ENCODE data around the gene TAS2R16.

TAS2R16 gene

GRCh38 chr7:123023126-123023525, 27.6 kb upstream of the TAS2R16 start:
- H3K9ac ChIP-seq (ENCODE audit: low read length) = no peak overlapping the region
- no peaks in the 10 kb centered on the region for H3K27me3 ChIP-seq (replicated peaks; ENCODE audit: insufficient read depth, low read length)
- no peaks in the 10 kb centered on the region for H3K9me2 ChIP-seq (replicated peaks; ENCODE audit: insufficient read depth, low read length)
- no peaks in the 10 kb centered on the region for H3F3A ChIP-seq (ENCODE audit: insufficient read depth, low read length)
- H3K4me3 ChIP-seq (ENCODE audit: low read length) = no peak overlapping the region
- no peaks in the 10 kb centered on the region for H3K79me2 ChIP-seq (ENCODE audit: low read length)
- no peak overlapping the region for H3K4me2 ChIP-seq (ENCODE audit: low read depth, low read length)
- no peaks in the 10 kb centered on the region for H3K36me3 ChIP-seq (replicated peaks; ENCODE audit: insufficient read depth, low read length)
- H2AFZ ChIP-seq (ENCODE audit: low read length) = no peak overlapping the region
- H3K27ac ChIP-seq (ENCODE audit: low read length) = no peak overlapping the region
- DNase-seq = no peak
- H3K4me1 ChIP-seq (ENCODE audit: low read length) = no peaks in the 10 kb centered on the region
- H4K20me1 ChIP-seq (ENCODE audit: insufficient read depth, low read length) = no peaks in the 10 kb centered on the region
- no peaks in the 10 kb centered on the region for H3K9me3 ChIP-seq (replicated peaks; ENCODE audit: insufficient read depth, low read length)
- TF ChIP-seq EZH2phosphoT487 (IDR thresholded peaks at IDR 0.05; ENCODE audit: low read length) (no peak), EZH2 (optimal IDR thresholded peaks at IDR 0.05; ENCODE audit: low read depth, low read length) (no peak), CTCF (IDR thresholded peaks at IDR 0.05; ENCODE audit: low read length) (no peak)

GRCh38 chr7:123022576-123022975, 27.1 kb upstream of the TAS2R16 start:
- no peaks in the 10 kb centered on the region for H3F3A ChIP-seq (ENCODE audit: insufficient read depth, low read length)
- H3K79me2 ChIP-seq (ENCODE audit: low read length) = no peaks in the 10 kb centered on the region
- TF ChIP-seq CTCF (IDR thresholded peaks at IDR 0.05; ENCODE audit: low read length) (no peak), EZH2 (optimal IDR thresholded peaks at IDR 0.05; ENCODE audit: low read depth, low read length) (no peak), EZH2phosphoT487 (IDR thresholded peaks at IDR 0.05; ENCODE audit: low read length) (no peak)
- no peak overlapping the region for H3K4me3 ChIP-seq (ENCODE audit: low read length)
- H2AFZ ChIP-seq (ENCODE audit: low read length) = no peak overlapping the region
- no peak overlapping the region for H3K27ac ChIP-seq (ENCODE audit: low read length)
- no peaks in the 10 kb centered on the region for H3K36me3 ChIP-seq (replicated peaks; ENCODE audit: insufficient read depth, low read length)
- H3K9ac ChIP-seq (ENCODE audit: low read length) = no peak overlapping the region
- no peaks in the 10 kb centered on the region for H3K27me3 ChIP-seq (replicated peaks; ENCODE audit: insufficient read depth, low read length)
- no peak overlapping the region for H3K4me2 ChIP-seq (ENCODE audit: low read depth, low read length)
- H3K9me2 ChIP-seq (replicated peaks; ENCODE audit: insufficient read depth, low read length) = no peaks in the 10 kb centered on the region
- no peak for DNase-seq
- no peaks in the 10 kb centered on the region for H3K4me1 ChIP-seq (ENCODE audit: low read length)
- no peaks in the 10 kb centered on the region for H3K9me3 ChIP-seq (replicated peaks; ENCODE audit: insufficient read depth, low read length)
- H4K20me1 ChIP-seq (ENCODE audit: insufficient read depth, low read length) = no peaks in the 10 kb centered on the region

- H3K4me3 ChIP-seq (ENCODE audit: low read length) = no peak overlapping the region
- H3K27ac ChIP-seq (ENCODE audit: low read length) = no peak overlapping the region
- H3K79me2 ChIP-seq (ENCODE audit: low read length) = no peaks in the 10 kb centered on the region
- H3F3A ChIP-seq (ENCODE audit: insufficient read depth, low read length) = no peaks in the 10 kb centered on the region
- H3K9me3 ChIP-seq (replicated peaks; ENCODE audit: insufficient read depth, low read length) = no peaks in the 10 kb centered on the region
- H3K9ac ChIP-seq (ENCODE audit: low read length) = no peak overlapping the region
- DNase-seq = no peak
- H4K20me1 ChIP-seq (ENCODE audit: insufficient read depth, low read length) = no peaks in the 10 kb centered on the region
- H3K4me1 ChIP-seq (ENCODE audit: low read length) = no peaks in the 10 kb centered on the region
- H3K27me3 ChIP-seq (replicated peaks; ENCODE audit: insufficient read depth, low read length) = no peaks in the 10 kb centered on the region
- H2AFZ ChIP-seq (ENCODE audit: low read length) = no peak overlapping the region
- H3K9me2 ChIP-seq (replicated peaks; ENCODE audit: insufficient read depth, low read length) = no peaks in the 10 kb centered on the region
- H3K36me3 ChIP-seq (replicated peaks; ENCODE audit: insufficient read depth, low read length) = no peaks in the 10 kb centered on the region
- H3K4me2 ChIP-seq (ENCODE audit: low read depth, low read length) = no peak overlapping the region
- TF ChIP-seq CTCF (IDR thresholded peaks at IDR 0.05; ENCODE audit: low read length) (no peak), EZH2 (optimal IDR thresholded peaks at IDR 0.05; ENCODE audit: low read depth, low read length) (no peak), EZH2phosphoT487 (IDR thresholded peaks at IDR 0.05; ENCODE audit: low read length) (no peak)
These were observed 16.9 kb upstream of the TAS2R16 start for GRCh38 chr7:123012435-123012834.

All from MM.1S (cell line).